K562 (cell line): ENCODE data around the gene ADIG. TPM values are rescaled to one million over a fixed set of nuclear protein-coding genes. Genes with fewer than 3 reads are reported as not detected.

Experiments
- ATF3 ChIP-seq, 2 experiments: fragments of 450-650 bp in 1 of 2; sonication (generic) in 1 of 2; formaldehyde crosslinking in 1 of 2; IDR thresholded peaks in 1 of 2; conservative IDR thresholded peaks in 1 of 2; 2 replicates each; pipeline versions ENCODE4 v1.6.1 to v1.8.1; 2016 to 2023; ENCODE audit warnings: mild to moderate bottlenecking in 2 of 2, moderate library complexity in 2 of 2, inconsistent platforms in 1 of 2, missing genetic modification reagents in 1 of 2
- ETS2 ChIP-seq: IDR thresholded peaks from 2 replicates; pipeline ENCODE4 v1.6.1; 2016; ENCODE audit warnings: borderline replicate concordance, missing genetic modification characterization, mild to moderate bottlenecking, moderate library complexity, missing compliant biosample characterization; ENCODE audit not compliant: poor library complexity, severe bottlenecking
- ETV1 ChIP-seq: fragments of 450-650 bp; conservative IDR thresholded peaks from 2 replicates; pipeline ENCODE4 v1.6.1; 2016; ENCODE audit warnings: missing genetic modification characterization, control low read depth, low read depth, missing compliant biosample characterization
- FOXJ3 ChIP-seq: sonication (generic); formaldehyde crosslinking; IDR thresholded peaks from 2 replicates; pipeline ENCODE4 v1.4.0; 2020; ENCODE audit warnings: mild to moderate bottlenecking, missing genetic modification reagents
- GTF2A2 ChIP-seq: IDR thresholded peaks from 2 replicates; pipeline ENCODE4 v1.6.1; 2016; ENCODE audit warnings: mild to moderate bottlenecking, missing genetic modification characterization, missing compliant biosample characterization
- HNRNPH1 ChIP-seq: fragments of 200-400 bp; formaldehyde crosslinking; optimal IDR thresholded peaks from 2 replicates; pipeline ENCODE3; 2017; ENCODE audit warnings: low read depth, mild to moderate bottlenecking, low read length, moderate library complexity
- KAT2B ChIP-seq: IDR thresholded peaks from one replicate; pipeline ENCODE4 v1.6.1; 2012; ENCODE audit warnings: low read depth, mild to moderate bottlenecking, control low read depth, inconsistent platforms, low read length, moderate library complexity
- PCBP2 ChIP-seq: fragments of 200-400 bp; formaldehyde crosslinking; IDR thresholded peaks from 2 replicates; pipeline ENCODE4 v1.6.1; 2018; ENCODE audit warnings: low read length, low read depth, mild to moderate bottlenecking, moderate library complexity; ENCODE audit not compliant: poor library complexity, severe bottlenecking
- SOX6 ChIP-seq: fragments of 450-650 bp; IDR thresholded peaks from 2 replicates; pipeline ENCODE4 v1.6.1; 2014; ENCODE audit warnings: mild to moderate bottlenecking
- TBP ChIP-seq: optimal IDR thresholded peaks from 2 replicates; pipeline ENCODE3; 2011; ENCODE audit warnings: low read depth, low read length, improper control_type of control experiment
- TCF15 ChIP-seq: fragments of 250-450 bp; sonication (Bioruptor Pico); IDR thresholded peaks from 2 replicates; pipeline ENCODE4 v1.8.0; 2022; ENCODE audit warnings: moderate library complexity, mild to moderate bottlenecking, inconsistent platforms
- TEAD4 ChIP-seq, 2 experiments: sonication (generic) in 1 of 2; formaldehyde crosslinking in 1 of 2; IDR thresholded peaks; 2 replicates each; pipeline versions ENCODE4 v1.6.1 to v1.8.0; 2012 to 2022; ENCODE audit warnings: borderline replicate concordance in 1 of 2, inconsistent platforms in 1 of 2, low read length in 1 of 2, mild to moderate bottlenecking in 1 of 2, missing genetic modification reagents in 1 of 2
- ZBTB7A ChIP-seq: IDR thresholded peaks from 2 replicates; pipeline ENCODE4 v1.6.1; 2011; ENCODE audit warnings: low read depth, mild to moderate bottlenecking, low read length, moderate library complexity, borderline replicate concordance; ENCODE audit not compliant: control insufficient read depth
- ZFP30 ChIP-seq: fragments of 250-450 bp; sonication (Bioruptor Pico); IDR thresholded peaks from 2 replicates; pipeline ENCODE4 v1.8.0; 2022; ENCODE audit warnings: moderate library complexity, mild to moderate bottlenecking, inconsistent platforms, borderline replicate concordance
- ZKSCAN8 ChIP-seq: fragments of 200-800 bp; sonication (Bioruptor generic); IDR thresholded peaks from 2 replicates; pipeline ENCODE4 v1.6.1; 2016; ENCODE audit warnings: missing genetic modification characterization, missing compliant biosample characterization
- ZNF134 ChIP-seq: fragments of 250-450 bp; sonication (Bioruptor Pico); conservative IDR thresholded peaks from 2 replicates; pipeline ENCODE4 v1.4.0; 2020
- ZNF347 ChIP-seq: fragments of 450-650 bp; formaldehyde crosslinking; IDR thresholded peaks from 2 replicates; pipeline ENCODE4 v1.4.0; 2020; ENCODE audit warnings: low read depth, mild to moderate bottlenecking, moderate library complexity
- ZNF384 ChIP-seq: IDR thresholded peaks from 2 replicates; pipeline ENCODE4 v1.6.1; 2012; ENCODE audit warnings: low read depth, low read length, improper control_type of control experiment
- ZNF57 ChIP-seq: fragments of 450-650 bp; formaldehyde crosslinking; IDR thresholded peaks from 2 replicates; pipeline ENCODE4 v1.4.0; 2020; ENCODE audit warnings: mild to moderate bottlenecking, moderate library complexity
- ZNF609 ChIP-seq: sonication (generic); formaldehyde crosslinking; IDR thresholded peaks from 2 replicates; pipeline ENCODE4 v1.8.1; 2023; ENCODE audit warnings: missing genetic modification reagents, mild to moderate bottlenecking, borderline replicate concordance
- ZZZ3 ChIP-seq: fragments of 450-650 bp; IDR thresholded peaks from 2 replicates; pipeline ENCODE4 v1.6.1; 2016; ENCODE audit warnings: antibody characterized with exemption, mild to moderate bottlenecking, moderate library complexity
- polyA plus RNA-seq, 8 experiments: library from polyadenylated mRNA; depleted of rRNA in 4 of 8; stranded (reverse) in 5 of 8; unstranded in 3 of 8; fragments of >200 nt; fragmentation: Nextera tagmentation in 2 of 8; fragmentation: Illumina TruSeq in 1 of 8; extraction: Ambion mirVana in 2 of 8; extraction: Trizol in 1 of 8; gene quantifications; 2 replicates each; pipeline versions ENCODE4 v1.2.1 to v1.2.3, GENCODE V29; 2011 to 2014; ENCODE audit warnings: inconsistent platforms in 1 of 8, missing spikeins in 1 of 8
- total RNA-seq, 7 experiments: library from RNA; depleted of rRNA in 6 of 7; stranded (reverse); fragments of >200 nt in 6 of 7; fragmentation: Illumina TruSeq in 2 of 7; extraction: Trizol in 2 of 7; gene quantifications; 2 replicates each; pipeline versions ENCODE4 v1.2.1 to v1.2.3, GENCODE V29; 2011 to 2021; ENCODE audit warnings: low replicate concordance in 1 of 7

Gene ADIG
- total and polyA plus RNA-seq, 9 of the 15 experiments (the other 6 are each of a cell fraction or from before 2014, with no cell fraction given): not detected

GRCh38 chr20:38563802-38564431 is 17.1 kb upstream of the ADIG start (continued):
- TF ChIP-seq TCF15 (CRISPR knock-in tag): no peak
- TF ChIP-seq FOXJ3 (CRISPR knock-in tag): no peak
- TF ChIP-seq ETS2 (tag): no peak
- no peak for TF ChIP-seq ZNF384
- TF ChIP-seq ZNF57 (CRISPR knock-in tag): no peak
- TF ChIP-seq ZBTB7A: no peak
- no peak for TF ChIP-seq ZNF609 (CRISPR knock-in tag)
- no peak for TF ChIP-seq TBP
- TF ChIP-seq HNRNPH1: no peak
- TF ChIP-seq SOX6: peak; percentile 75
- no peak for TF ChIP-seq ZNF134
- no peak for TF ChIP-seq ZZZ3
- no peak for TF ChIP-seq ZKSCAN8 (CRISPR knock-in tag)
- TF ChIP-seq PCBP2: no peak
- TF ChIP-seq KAT2B: no peak
- TF ChIP-seq ZNF347 (CRISPR knock-in tag): no peak
- no peak for TF ChIP-seq ATF3 (IDR thresholded peaks at IDR 0.05)
- no peak for TF ChIP-seq ATF3 (CRISPR knock-in tag; conservative IDR thresholded peaks at IDR 0.05)
- TF ChIP-seq ZFP30: no peak
- TF ChIP-seq ETV1 (tag): peak; percentile 79
- TF ChIP-seq TEAD4 (IDR thresholded peaks at IDR 0.05; ENCODE audit: low read length): peak; percentile 99
- no peak for TF ChIP-seq TEAD4 (CRISPR knock-in tag; IDR thresholded peaks at IDR 0.05; ENCODE audit: borderline replicate concordance)
- TF ChIP-seq GTF2A2 (tag): no peak
